CD4-positive, alpha-beta T cell treated with Interleukin-2 at 100 ng/mL for 4 hours (primary cell): ENCODE results near the gene FRA10AC1.

Source experiments
- DNase-seq: peaks from one replicate; pipeline ENCODE4 v3.0.0-alpha.2; 2020; ENCODE audit warnings: low spot score

The FRA10AC1 gene

GRCh38 chr10:93702210-93703001 is at the start of gene FRA10AC1:
FRA10AC1 (minus strand) TSS chr10:93702592; CDS start chr10:93700106, 2,486 bp downstream.
- peak; percentile 90 for DNase-seq

- DNase-seq = peak; percentile 8
Observed at GRCh38 chr10:93751832-93752231, 49.4 kb upstream of the FRA10AC1 start.

- DNase-seq = no peak
Observed at GRCh38 chr10:93751124-93751523, 48.7 kb upstream of the FRA10AC1 start.

GRCh38 chr10:93749218-93749799 is 46.9 kb upstream of the FRA10AC1 start:
- no peak for DNase-seq

DNA sequence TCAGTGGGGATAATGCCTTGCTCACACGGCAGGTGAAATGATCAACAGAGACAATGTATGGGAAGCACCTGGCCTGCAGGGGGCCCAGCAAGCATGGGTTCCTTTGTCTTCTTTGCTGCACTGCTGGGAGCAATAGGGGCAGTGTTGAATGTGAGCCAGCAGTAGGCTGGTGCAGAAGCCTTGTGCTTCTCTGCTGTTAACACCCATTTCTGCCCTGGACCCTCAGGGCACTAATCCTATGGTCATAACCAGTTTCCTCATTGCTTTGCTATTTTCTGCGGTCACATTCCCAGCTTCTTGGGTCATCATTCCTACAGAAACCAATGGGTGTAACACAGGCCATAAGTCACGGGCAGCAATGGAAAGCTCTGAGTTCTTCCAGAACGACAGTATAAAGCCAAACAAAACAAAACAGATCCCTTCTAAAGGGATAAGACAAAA is 44.5 kb upstream of the FRA10AC1 start:
- no peak for DNase-seq

DNA sequence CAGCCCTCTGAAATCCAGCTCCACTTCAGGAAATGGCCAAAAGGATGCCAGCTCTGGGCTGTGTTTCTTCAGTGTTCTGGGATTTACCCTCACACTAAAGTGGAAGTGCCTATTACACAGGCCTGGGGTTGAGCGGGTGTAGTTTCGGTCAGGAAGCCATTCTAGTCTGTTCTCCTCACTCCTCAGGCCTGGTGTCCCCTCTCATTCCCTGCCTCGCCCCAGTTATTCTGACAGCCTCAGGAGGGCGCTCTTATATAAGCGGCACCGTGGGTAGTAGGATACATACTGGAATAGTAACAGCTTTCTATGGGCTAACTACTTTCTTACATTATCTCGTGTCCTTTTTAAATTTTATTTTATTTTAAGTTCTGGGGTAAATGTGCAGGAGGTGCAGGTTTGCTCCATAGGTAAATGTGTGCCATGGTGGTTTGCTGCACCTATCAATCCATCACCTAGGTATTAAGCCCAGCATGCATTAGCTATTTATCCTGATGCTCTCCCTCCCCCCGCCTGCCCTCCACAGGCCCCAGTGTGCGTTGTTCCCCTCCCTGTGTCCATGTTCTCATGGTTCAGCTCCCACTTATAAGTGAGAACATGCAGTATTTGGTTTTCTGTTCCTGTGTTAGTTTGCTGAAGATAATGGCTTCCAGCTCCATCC is 43.1 kb upstream of the FRA10AC1 start:
- no peak for DNase-seq

DNA sequence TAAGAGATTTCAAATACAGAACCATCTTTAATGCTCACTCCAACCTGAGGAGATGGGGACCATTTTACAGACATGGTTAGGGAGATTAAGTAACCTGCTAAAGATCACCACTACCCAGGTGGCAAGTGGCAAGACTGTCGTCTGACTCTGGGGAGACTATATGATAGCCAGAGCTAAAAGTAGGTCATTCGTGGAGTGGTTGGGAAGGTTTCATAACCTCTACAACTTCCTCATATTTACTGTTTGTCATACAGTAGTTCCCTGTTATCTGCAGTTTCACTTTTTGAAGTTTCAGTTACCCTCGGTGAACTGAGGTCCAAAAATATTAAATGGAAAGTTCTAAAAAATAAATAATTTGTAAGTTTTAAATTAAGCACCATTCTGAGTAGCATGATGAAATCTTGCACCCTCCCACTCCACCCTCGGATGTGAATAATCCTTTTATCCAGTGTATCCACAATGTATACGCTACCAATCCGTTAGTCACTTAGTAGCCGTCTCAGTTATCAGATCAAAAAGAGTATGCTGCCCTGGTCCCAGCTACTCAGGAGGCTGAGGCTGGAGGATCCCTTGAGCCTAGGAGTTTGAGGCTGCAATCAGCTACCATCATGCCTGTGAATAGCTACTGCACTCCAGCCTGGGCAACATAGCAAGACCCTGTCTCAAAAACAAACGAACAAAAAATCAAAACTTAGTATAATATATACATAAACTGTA is 40.4 kb upstream of the FRA10AC1 start:
- no peak for DNase-seq

DNA sequence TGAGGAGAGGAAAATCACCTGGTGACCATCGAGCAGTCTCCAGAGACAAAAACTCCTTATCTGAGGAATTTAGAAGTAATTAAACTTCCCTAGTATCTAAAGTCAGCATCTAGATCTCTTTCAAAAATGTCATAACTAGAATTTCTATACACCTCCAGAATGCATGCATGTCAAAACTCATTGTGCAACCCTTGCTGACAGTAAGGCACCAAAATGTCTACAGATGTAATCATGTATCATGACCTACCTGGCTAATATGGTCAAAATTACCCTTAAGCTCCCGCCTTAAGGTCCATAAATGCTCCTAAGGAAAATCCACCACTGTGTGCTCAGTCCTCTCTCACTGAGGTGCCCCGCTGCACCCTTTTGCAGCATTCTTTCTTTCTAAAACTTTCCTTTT is 39.0 kb upstream of the FRA10AC1 start:
- DNase-seq = no peak

GRCh38 chr10:93726024-93726423 is 23.6 kb upstream of the FRA10AC1 start:
- DNase-seq = no peak

- no peak for DNase-seq
Observed at GRCh38 chr10:93723153-93723552, 20.8 kb upstream of the FRA10AC1 start.

DNA sequence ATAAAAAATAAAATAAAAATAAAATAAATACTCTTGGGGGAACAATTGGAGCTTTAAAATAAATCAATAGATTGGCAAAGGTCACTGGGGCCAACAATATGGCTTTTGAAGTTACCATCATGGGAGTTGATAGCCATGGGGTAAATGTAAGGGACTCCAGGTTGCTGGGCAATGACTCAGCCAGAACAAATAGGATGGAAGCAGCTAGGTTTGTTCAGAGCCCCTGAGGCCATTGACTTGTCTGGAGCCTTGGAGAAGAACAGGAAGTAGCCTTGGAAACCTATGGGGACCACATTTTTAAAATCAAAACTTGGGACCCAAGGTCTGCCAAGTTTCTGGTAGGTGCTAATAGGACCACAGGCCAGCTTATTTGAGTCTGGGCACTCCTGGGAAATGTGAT is 20.2 kb upstream of the FRA10AC1 start:
- DNase-seq = no peak

DNA sequence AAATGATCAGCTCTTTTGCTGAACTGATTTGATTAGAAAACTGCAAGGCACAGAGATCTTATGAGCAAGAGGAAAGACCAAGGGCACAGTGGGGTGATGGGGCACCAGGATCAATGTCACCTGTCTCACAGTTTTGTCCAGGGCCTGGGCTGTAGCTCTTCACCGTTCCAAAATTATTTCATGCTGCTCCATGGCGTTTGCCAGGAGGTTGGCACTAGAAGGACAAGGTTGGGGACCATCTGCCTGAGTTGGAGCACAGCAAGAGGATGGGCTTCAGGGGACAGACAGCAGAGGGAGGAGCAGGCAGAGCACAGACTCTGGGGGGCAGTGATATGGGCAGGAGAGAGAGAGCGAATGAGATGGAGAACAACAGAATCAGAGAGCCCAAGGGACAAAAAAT is 17.5 kb upstream of the FRA10AC1 start:
- no peak for DNase-seq

DNA sequence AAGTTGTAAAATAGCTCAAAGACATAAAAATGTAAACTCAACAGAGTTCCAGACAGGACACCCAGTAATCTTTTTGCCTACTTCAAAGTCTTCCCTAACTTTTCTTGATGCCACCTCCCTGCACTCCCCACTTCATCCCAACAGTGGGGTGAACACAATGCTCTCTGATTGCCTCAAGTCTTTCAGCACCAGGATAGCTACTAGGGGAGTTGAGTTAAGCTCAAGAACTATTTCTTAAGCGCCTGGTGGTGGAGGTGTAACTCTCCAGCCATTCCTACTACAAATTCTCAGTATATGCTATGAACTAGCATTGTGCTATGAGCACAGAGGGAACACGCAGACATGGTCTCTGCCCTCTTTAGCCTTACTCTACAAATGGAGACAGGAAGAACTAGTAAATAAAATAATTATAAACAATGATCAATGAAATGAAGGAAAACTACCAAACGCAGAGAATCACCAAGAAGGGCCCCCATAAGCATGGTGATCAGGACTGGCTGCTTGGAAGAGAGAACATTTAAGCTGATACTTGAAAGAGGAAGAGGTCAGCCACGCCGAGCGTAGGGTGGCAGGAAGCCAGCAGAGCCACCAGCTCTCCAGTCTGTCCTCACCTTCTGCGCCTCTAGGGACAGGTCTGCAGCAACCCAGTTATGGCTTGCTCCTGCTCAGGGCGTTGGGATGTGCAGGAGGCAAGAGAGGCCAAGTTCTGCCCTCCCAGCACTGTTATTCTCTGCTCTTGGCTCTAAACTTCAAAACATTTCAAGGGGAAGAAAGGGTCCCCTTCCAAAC is 16.7 kb upstream of the FRA10AC1 start:
- no peak for DNase-seq

GRCh38 chr10:93716766-93717165 is 14.4 kb upstream of the FRA10AC1 start:
- DNase-seq = no peak

DNA sequence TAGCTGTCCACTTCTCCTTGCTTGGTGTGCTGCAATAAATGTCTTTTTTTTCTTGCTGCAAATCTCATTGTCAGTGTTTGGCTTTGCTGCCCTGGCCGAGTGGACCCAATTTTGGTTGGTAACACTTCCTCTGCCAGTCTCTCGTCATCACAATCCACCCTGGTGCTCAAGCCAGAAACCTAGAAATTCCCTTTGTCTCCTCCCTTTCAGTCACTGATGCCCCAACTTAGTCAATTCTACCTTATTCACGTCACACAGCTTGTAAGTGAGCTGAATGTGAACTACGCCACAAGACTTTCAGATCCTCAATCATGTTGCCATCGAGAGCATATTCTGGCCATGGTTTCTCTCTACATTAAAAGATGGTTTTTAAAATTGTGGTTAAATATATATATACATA is 13.0 kb upstream of the FRA10AC1 start:
- DNase-seq = no peak

- DNase-seq = no peak
Observed at GRCh38 chr10:93712593-93712992, 10.2 kb upstream of the FRA10AC1 start.

DNA sequence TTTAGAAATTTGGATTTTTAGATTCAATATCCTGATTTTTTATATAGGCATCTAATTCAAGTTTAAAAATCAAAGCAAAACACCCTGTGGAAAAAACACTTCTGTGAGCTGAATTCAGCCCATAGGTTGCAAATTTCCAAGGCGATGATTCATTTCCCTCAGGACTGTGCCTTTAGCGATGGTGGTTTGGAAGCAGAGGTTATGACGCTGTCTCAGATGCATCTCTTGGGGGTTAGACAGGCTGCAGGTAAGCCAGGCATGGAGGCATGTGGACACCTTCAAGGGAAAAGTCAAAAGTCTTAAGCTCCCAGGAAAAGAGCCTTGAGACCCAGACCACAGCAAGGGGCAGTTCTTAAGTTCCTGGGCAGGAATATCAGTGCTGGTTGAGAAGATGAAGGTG is 9.5 kb upstream of the FRA10AC1 start:
- DNase-seq = no peak

DNA sequence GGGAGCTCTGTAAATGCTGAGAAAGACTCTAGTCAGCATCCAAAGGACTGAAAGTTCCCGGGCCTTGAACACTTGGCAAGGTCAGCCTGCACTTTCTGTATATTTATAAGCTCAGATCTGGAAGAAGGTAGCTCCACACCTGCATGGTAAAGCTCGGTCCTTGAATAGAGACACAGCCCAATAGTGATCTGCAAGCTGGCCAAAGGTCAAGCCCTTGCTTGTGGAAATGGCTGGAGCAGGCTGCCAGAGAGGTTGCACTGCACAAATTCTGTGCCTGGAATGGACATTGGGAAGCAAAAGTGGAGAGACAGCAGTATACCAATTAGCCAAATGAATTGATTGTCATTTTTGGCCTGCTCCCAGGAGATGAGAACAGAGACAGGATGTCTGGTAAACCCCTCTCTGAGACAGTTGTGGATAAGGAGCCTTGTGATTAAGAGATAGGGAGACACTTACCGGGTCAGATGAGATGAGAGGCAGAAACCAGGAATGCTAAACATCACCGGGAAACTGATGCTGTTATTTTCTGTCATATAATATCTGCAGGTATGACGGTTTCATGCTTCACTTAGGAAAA is 8.0 kb upstream of the FRA10AC1 start:
- DNase-seq = no peak

DNA sequence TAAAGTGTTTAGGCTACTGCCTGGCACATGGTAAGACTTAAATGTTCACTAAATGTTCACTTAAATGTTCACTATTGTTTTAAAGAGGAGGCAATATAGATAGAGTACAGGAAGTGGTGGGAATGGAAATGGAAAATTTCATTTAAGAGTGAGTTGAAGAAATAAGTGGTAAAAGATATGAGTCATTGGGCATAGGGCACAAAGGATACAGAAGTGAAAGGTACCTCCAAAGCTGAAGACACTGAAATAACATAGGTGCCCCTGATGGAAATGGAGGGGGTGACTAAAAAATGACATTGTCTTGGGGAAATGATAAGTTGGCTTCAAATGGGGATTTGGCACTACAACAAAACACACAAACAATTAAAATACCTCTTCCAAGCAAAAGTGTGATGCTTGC is 5.2 kb upstream of the FRA10AC1 start:
- DNase-seq = no peak

- DNase-seq = no peak
Observed at GRCh38 chr10:93704451-93704850, 2.1 kb upstream of the FRA10AC1 start.

DNA sequence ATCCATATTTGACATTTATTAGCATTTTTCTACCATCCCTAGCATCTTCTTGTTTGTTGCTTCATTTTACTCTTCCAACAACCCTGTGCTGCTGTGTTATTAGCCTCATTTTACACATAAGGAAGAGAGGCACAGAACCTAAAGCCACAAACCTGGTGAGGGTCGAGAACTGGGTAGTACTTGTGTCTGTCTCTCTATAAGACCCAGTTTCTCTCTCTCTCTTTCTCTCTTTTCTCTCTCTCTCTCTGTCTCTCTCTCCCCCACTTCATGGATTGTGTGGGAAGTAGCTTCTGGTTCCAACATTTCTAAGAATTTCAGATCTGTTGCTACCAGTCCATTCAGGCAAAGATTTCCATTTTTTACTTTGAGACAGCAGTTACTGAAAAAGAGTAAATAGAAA is 1.4 kb upstream of the FRA10AC1 start:
- no peak for DNase-seq
